D721Med (cell line): ENCODE results near the gene LGI4.
"Not testable (repeated sequence)": the region's sequence is repeated elsewhere in the genome, so short reads cannot be mapped to it uniquely, and the experiment has no call there.

ENCODE experiments used
- DNase-seq: peaks from one replicate; pipeline ENCODE4 v3.0.0; 2011; ENCODE audit warnings: low spot score; ENCODE audit not compliant: insufficient read length
- FAIRE-seq: peaks from 2 replicates; lab custom pipeline; 2011; peaks lifted over from hg19 to GRCh38; lab: Jason Lieb, UNC
- TF ChIP-seq, protein P1 (sequence below): IDR thresholded peaks from 2 replicates; pipeline ENCODE4 v1.5.1; 2012; ENCODE audit warnings: mild to moderate bottlenecking, control low read depth; ENCODE audit not compliant: insufficient read depth; ENCODE audit errors: missing control alignments

Gene LGI4

GRCh38 chr19:35132254-35132653 is 2.6 kb downstream of the LGI4 start:
- TF ChIP-seq, protein P1, sequence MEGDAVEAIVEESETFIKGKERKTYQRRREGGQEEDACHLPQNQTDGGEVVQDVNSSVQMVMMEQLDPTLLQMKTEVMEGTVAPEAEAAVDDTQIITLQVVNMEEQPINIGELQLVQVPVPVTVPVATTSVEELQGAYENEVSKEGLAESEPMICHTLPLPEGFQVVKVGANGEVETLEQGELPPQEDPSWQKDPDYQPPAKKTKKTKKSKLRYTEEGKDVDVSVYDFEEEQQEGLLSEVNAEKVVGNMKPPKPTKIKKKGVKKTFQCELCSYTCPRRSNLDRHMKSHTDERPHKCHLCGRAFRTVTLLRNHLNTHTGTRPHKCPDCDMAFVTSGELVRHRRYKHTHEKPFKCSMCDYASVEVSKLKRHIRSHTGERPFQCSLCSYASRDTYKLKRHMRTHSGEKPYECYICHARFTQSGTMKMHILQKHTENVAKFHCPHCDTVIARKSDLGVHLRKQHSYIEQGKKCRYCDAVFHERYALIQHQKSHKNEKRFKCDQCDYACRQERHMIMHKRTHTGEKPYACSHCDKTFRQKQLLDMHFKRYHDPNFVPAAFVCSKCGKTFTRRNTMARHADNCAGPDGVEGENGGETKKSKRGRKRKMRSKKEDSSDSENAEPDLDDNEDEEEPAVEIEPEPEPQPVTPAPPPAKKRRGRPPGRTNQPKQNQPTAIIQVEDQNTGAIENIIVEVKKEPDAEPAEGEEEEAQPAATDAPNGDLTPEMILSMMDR, result no peak
- DNase-seq (no peak), FAIRE-seq (no peak)

DNA sequence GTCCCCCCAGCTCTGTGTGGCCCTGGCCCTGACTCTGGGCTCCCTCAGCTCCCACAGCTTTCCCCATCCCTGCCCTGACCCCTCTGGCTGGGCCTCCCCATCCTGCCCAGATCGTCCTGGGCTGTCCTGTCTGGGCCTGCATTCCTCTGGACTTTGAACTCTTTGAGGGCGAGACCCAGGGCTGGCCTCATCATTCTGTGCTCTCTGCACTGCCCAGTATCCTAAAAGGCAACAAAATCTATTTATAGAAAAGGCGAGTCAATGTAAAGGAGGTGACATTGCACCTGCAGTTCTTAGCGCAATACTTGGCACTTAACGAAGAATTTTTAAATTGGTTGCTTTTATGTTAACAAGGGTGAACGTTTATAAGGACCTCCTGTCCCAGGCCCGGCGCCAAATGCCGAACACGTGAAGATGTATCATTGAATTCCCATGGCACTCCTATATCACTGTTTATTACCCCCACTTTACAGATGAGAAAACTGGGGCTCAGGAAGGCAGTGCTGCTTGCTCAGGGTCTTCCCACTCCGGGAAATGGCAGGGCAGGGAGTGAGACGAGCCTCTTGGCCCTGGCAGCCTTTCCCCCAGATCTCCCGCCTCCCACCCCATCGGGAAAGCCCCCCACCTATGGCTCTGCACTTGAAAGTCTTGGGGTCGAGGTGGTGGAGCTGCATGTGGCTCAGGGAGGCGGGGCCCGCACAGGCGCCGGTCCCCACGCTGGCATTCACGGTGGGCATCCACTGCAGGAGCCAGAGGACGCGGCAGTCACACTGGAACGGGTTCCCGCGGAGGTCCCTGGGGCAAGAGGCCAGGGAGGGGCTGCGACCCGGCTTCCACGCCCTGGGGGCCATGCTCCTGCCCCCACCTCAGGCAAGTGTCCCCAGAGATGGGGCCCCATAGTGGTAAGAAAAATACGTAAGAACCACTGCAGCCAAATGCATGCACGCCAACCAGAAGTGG is 3.8 kb downstream of the LGI4 start:
- FAIRE-seq (no peak), DNase-seq (no peak)
- TF ChIP-seq, protein P1, result no peak

- not testable (repeated sequence) for DNase-seq, FAIRE-seq
Observed at GRCh38 chr19:35129724-35130274, 5.1 kb downstream of the LGI4 start.

- FAIRE-seq (no peak), DNase-seq (no peak)
- TF ChIP-seq, protein P1, result no peak
Observed at GRCh38 chr19:35128398-35129057, 6.3 kb downstream of the LGI4 start.

DNA sequence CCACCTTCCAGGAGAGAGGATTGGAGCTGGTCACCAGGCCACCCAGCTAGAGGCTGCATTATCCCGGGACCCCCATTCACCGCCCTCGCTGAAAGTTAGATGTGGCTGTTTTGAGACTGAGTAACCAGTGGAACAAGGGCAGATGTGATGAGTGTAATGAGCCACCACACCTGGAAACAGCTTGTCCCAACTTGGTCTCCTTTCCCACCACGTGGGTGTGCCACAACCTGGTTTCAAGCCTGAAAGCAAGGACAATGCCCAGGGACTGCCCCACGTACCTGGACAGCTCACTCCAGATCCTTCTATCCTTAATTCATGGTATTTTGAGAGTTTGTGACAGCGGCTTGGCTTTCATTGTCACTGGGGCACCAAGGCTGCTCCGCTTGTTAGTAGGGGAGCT is 7.0 kb downstream of the LGI4 start:
- FAIRE-seq (no peak), DNase-seq (no peak)
- TF ChIP-seq, protein P1, result no peak

GRCh38 chr19:35126624-35126959 is 8.3 kb downstream of the LGI4 start:
- FAIRE-seq, result no peak
- no peak for DNase-seq
- TF ChIP-seq, protein P1, result no peak

DNA sequence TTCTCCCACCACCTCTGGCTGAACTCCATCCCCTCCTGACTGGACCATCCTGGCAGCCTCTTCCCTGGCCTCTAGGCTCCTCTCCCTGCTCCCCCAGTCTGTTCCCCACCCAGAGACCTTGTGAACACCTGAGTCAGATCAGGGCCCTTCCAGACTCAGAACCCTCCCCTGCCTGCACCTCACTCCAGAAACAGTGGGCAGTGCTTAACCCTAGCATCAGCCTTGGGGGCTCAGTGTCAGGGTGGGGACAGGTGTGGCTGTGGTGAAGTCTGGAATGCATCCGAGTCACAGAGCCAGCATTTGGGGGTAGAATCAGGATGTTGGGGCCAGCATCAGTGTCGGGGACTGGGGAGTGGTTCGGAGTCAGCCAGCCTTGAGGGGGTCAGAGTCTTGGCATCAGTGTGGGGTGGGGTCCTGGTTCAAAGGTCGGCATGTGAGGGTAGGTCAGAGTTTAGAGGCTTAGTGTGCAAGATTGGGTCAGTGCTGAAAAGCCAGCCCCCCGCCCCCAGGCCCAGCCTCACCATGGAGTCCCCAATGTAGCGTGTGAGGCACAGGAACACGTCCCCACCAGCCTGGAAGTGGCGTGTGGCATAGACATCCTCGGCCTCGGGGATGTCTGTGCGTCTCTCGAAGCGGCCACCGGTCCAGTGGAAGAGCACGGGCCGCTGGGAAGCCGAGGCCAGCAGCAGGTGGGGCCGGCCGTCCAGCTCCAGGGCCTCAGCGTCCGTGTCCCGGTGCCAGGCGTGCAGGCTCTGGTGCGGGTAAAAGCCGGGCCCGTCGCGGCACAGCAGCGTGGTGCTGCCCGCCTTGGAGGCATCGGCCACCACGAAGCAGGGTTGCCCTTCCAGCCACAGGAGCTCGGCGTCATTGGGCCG is 8.9 kb downstream of the LGI4 start:
- DNase-seq (no peak), FAIRE-seq (no peak)
- TF ChIP-seq, protein P1, result no peak
